ENCODE data around the gene RFTN1.

RFTN1 gene

DNA sequence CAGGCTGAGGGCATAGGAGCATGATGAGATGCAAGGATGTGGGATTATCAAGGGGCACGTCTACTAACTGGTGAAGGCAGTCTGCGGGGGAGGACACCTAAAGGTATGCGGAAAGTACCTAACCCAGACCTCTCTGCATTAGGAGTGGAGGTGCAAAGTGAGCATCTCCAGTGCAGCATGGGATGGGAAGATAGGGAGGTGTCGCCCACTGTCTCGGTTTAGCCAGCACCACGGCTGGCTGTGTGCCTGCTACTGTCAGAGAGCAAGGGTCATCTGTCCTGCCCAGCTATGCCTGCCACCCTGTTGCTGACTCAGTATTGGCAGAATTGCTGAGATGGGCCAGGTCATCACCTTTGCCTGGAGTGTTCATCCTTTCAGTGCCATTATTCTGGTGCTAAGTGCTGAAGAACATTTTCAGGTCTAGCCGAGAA lies 208.4 kb downstream of the RFTN1 start:
- no peak for DNase-seq (ENCODE audit: extremely low spot score)
- POLR2A ChIA-PET = no interaction called here
- CTCF ChIA-PET = interaction anchor here (0.6 to 1.1 kb wide), 2 partner anchors 15 to 328 kb away, joined by 4 read pairs; no protein-coding TSS in a partner anchor
- TF ChIP-seq TARDBP (IDR thresholded peaks at IDR 0.05) (no peak), FOXK2 (IDR thresholded peaks at IDR 0.05) (no peak), FOXM1 (IDR thresholded peaks at IDR 0.05; ENCODE audit: borderline replicate concordance) (no peak), HDGF (IDR thresholded peaks at IDR 0.05; ENCODE audit: borderline replicate concordance) (no peak), SP1 (IDR thresholded peaks at IDR 0.05) (no peak), NFRKB (IDR thresholded peaks at IDR 0.05) (no peak), ARNT (IDR thresholded peaks at IDR 0.05) (no peak), SUZ12 (IDR thresholded peaks at IDR 0.05) (no peak), CTBP1 (IDR thresholded peaks at IDR 0.05; ENCODE audit: borderline replicate concordance) (no peak), LEF1 (IDR thresholded peaks at IDR 0.05; ENCODE audit: borderline replicate concordance) (no peak), L3MBTL2 (conservative IDR thresholded peaks at IDR 0.05) (no peak), FOXA1 (IDR thresholded peaks at IDR 0.05) (no peak), BHLHE40 (IDR thresholded peaks at IDR 0.05; ENCODE audit: borderline replicate concordance) (no peak), ELF4 (IDR thresholded peaks at IDR 0.05) (no peak), ZNF384 (IDR thresholded peaks at IDR 0.05) (no peak)
- TF ChIP-seq, protein P1, sequence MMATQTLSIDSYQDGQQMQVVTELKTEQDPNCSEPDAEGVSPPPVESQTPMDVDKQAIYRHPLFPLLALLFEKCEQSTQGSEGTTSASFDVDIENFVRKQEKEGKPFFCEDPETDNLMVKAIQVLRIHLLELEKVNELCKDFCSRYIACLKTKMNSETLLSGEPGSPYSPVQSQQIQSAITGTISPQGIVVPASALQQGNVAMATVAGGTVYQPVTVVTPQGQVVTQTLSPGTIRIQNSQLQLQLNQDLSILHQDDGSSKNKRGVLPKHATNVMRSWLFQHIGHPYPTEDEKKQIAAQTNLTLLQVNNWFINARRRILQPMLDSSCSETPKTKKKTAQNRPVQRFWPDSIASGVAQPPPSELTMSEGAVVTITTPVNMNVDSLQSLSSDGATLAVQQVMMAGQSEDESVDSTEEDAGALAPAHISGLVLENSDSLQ (IDR thresholded peaks at IDR 0.05) = no peak

DNA sequence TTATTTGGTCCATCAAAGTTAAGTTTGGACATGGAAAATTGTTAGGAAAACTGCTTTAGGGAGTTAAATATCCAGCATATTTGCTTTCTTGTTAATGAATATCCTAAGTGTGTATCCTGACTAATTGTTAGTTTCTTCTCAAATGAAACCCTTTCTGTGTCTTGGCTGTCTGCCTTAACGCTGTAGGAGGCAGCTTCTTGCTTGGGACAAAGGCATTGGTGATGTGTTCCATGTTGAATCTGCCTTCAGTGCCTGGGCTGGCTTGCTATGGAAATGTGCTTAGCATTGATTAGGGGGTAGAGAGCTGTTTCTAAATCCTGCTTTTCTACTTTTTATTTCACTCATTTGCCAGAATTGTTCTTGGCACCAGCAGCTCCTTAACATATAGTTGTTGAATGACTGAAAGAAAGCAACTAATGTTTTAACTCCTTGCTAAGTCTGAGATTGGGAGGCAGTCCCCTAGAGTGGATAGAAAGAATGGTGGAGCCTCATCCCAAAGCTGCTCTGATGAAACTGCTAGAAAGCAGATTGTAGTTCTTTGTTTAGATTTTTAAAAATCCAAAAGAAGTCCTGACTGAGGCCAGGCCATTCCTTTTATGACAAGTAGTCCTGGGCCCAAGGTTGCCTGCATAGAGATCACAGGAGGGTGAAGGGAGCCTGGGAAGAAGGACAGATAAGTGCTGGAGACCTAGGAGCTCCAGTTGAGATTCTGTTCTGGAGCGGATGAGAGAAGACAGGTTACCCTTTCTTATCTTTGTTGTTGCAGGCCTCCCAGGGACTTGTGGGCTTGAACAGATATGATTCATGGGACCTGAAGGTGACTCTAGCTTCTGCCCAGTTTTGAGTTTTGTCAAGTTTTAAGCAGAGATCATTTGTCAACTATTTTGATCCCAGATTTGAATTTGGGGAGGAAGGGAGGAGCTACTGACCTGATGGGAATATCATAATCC lies 209.2 kb downstream of the RFTN1 start:
- no peak for TF ChIP-seq FOXA1 (IDR thresholded peaks at IDR 0.05)
- TF ChIP-seq SP1 (IDR thresholded peaks at IDR 0.05) = no peak
- no peak for TF ChIP-seq SUZ12 (IDR thresholded peaks at IDR 0.05)
- no peak for TF ChIP-seq ZNF384 (IDR thresholded peaks at IDR 0.05)
- no peak for TF ChIP-seq CTBP1 (IDR thresholded peaks at IDR 0.05; ENCODE audit: borderline replicate concordance)
- ChIA-PET POLR2A (no interaction called here), CTCF (interaction anchor here (1.1 kb wide), 1 partner anchor 15 kb away, joined by 4 read pairs; no protein-coding TSS in a partner anchor)
- no peak for DNase-seq (ENCODE audit: extremely low spot score)

DNA sequence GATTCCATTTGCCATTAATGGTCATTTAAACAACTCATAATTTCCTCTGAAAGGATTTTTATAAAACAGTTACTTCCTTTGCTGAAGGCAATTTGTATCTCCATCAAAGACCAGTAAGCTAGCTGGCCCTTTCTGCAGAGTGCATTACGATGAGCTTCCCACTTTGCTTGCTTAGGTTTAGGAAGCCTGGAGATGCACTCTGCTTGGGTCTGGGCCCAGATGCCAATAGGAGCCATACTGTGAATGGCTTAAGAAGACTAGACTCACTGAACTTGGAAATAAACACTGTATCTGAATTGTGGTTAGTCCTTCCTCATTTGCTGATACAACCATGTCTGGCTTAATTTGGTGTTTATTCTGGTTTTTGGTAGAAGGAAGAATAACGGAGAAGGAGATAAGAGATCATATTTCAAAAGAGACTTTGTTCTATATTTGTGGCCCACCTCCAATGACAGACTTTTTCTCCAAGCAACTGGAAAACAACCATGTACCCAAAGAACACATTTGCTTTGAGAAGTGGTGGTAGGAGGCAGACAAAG lies 210.4 kb downstream of the RFTN1 start:
- ChIA-PET POLR2A (no interaction called here), CTCF (no interaction called here)
- DNase-seq (ENCODE audit: extremely low spot score) = no peak
- TF ChIP-seq SUZ12 (IDR thresholded peaks at IDR 0.05) (no peak), CTBP1 (IDR thresholded peaks at IDR 0.05; ENCODE audit: borderline replicate concordance) (no peak), LEF1 (IDR thresholded peaks at IDR 0.05; ENCODE audit: borderline replicate concordance) (no peak), ZNF384 (IDR thresholded peaks at IDR 0.05) (no peak), HDGF (IDR thresholded peaks at IDR 0.05; ENCODE audit: borderline replicate concordance) (no peak), ELF4 (IDR thresholded peaks at IDR 0.05) (no peak), SP1 (IDR thresholded peaks at IDR 0.05) (no peak), ARNT (IDR thresholded peaks at IDR 0.05) (no peak), FOXM1 (IDR thresholded peaks at IDR 0.05; ENCODE audit: borderline replicate concordance) (no peak), FOXA1 (IDR thresholded peaks at IDR 0.05) (no peak), NFRKB (IDR thresholded peaks at IDR 0.05) (no peak), BHLHE40 (IDR thresholded peaks at IDR 0.05; ENCODE audit: borderline replicate concordance) (no peak), TARDBP (IDR thresholded peaks at IDR 0.05) (no peak), L3MBTL2 (conservative IDR thresholded peaks at IDR 0.05) (no peak), FOXK2 (IDR thresholded peaks at IDR 0.05) (no peak)
- TF ChIP-seq, protein P1 (IDR thresholded peaks at IDR 0.05) = no peak

DNA sequence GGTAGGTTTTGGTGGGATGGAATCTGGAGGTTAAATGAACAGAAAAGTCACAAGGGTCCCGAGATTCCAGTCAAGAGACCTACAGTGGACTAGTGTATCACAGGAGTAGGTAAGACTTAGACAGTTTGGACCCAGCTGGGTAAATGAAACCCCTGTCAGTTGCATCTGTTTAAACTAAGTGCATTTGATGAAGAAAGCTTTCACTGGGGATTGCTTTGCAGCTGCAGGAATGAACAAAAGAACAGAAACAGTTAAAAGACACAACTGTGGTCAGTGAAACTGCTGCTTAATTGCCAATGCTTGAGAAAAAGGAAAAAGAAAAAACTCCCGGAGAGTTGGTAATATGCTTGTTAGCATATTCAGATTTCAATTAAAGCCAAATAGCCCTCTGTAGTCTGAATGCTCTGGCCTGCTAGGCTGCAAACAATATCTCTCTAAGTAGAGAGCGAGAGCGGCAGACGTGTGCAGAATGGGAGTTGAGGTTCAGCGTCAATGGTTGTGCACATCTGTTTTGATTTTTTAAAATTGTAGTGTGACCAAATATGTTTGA lies 211.3 kb downstream of the RFTN1 start:
- ChIA-PET CTCF (no interaction called here), POLR2A (no interaction called here)
- no peak for DNase-seq (ENCODE audit: extremely low spot score)
- TF ChIP-seq, protein P1 (IDR thresholded peaks at IDR 0.05) = no peak
- TF ChIP-seq FOXA1 (IDR thresholded peaks at IDR 0.05) (no peak), BHLHE40 (IDR thresholded peaks at IDR 0.05; ENCODE audit: borderline replicate concordance) (no peak), FOXM1 (IDR thresholded peaks at IDR 0.05; ENCODE audit: borderline replicate concordance) (no peak), SUZ12 (IDR thresholded peaks at IDR 0.05) (no peak), LEF1 (IDR thresholded peaks at IDR 0.05; ENCODE audit: borderline replicate concordance) (no peak), ARNT (IDR thresholded peaks at IDR 0.05) (no peak), SP1 (IDR thresholded peaks at IDR 0.05) (no peak)

DNA sequence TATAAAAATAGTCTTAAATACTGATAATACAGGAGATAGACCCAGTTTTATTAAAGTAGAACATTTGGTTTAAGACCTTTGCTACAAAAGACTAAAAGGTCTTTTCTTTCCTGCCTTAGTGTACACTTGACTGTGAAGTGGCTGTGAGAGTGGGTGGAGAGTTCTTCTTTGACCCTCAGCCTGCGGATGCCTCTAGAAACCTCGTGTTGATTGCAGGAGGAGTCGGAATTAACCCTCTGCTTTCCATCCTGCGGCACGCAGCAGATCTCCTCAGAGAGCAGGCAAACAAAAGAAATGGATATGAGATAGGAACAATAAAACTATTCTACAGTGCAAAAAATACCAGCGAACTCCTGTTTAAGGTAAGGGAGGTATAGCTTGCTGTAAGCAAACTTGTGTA lies 212.0 kb downstream of the RFTN1 start:
- ChIA-PET CTCF (no interaction called here), POLR2A (no interaction called here)
- no peak for TF ChIP-seq CTBP1 (IDR thresholded peaks at IDR 0.05; ENCODE audit: borderline replicate concordance)
- no peak for DNase-seq (ENCODE audit: extremely low spot score)

DNA sequence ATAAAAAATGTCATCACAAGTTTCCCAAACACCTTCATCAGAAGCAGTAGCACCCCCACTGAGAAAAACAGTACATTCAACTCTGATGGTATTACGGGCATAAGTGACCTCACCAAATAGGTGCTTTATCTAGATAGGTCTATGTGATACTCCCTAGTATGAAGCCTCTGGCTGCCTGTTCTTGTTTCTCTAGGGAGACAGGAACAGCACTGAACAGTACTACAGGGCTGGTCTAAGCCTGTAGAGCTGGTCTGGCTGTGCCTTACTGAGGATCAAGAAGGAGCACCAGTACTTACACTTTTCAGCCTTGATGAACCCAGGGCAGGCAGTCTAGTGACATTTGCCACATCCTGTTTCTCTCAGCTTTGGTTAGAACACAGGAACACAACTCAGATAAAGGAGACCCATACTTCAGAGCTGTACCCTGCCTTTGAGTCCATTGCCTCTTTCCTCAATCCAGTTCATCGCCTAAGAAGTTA lies 212.6 kb downstream of the RFTN1 start:
- POLR2A ChIA-PET = no interaction called here
- DNase-seq (ENCODE audit: extremely low spot score) = no peak
- TF ChIP-seq ZNF384 (IDR thresholded peaks at IDR 0.05) (no peak), ELF4 (IDR thresholded peaks at IDR 0.05) (no peak), NFRKB (IDR thresholded peaks at IDR 0.05) (no peak), L3MBTL2 (conservative IDR thresholded peaks at IDR 0.05) (no peak), BHLHE40 (IDR thresholded peaks at IDR 0.05; ENCODE audit: borderline replicate concordance) (no peak), SP1 (IDR thresholded peaks at IDR 0.05) (no peak), FOXA1 (IDR thresholded peaks at IDR 0.05) (no peak), ARNT (IDR thresholded peaks at IDR 0.05) (no peak), LEF1 (IDR thresholded peaks at IDR 0.05; ENCODE audit: borderline replicate concordance) (no peak), FOXM1 (IDR thresholded peaks at IDR 0.05; ENCODE audit: borderline replicate concordance) (no peak), FOXK2 (IDR thresholded peaks at IDR 0.05) (no peak), SUZ12 (IDR thresholded peaks at IDR 0.05) (no peak), CTBP1 (IDR thresholded peaks at IDR 0.05; ENCODE audit: borderline replicate concordance) (no peak), HDGF (IDR thresholded peaks at IDR 0.05; ENCODE audit: borderline replicate concordance) (no peak), TARDBP (IDR thresholded peaks at IDR 0.05) (no peak)
- TF ChIP-seq, protein P1 (IDR thresholded peaks at IDR 0.05) = no peak
- CTCF ChIA-PET = no interaction called here

All from HEK293T (cell line).